Skeletal muscle tissue (tissue), 4 donors: ENCODE data around the gene PLCH1. TPM values are rescaled to one million over a fixed set of nuclear protein-coding genes. Genes with fewer than 3 reads are reported as not detected.

ENCODE experiments used
- H3K27ac ChIP-seq: one replicate; pipeline ENCODE4 v1.7.0; 2013; ENCODE audit warnings: mild to moderate bottlenecking, low read depth, low read length, inconsistent platforms
- H3K27me3 ChIP-seq, 3 donors: one replicate each; pipeline ENCODE4 v1.7.0; 2013; ENCODE audit warnings: low read length in 3 of 3; ENCODE audit not compliant: control insufficient read depth in 3 of 3, insufficient read depth in 3 of 3
- H3K36me3 ChIP-seq, 3 donors: one replicate each; pipeline ENCODE4 v1.7.0; 2013; ENCODE audit warnings: low read length in 3 of 3; ENCODE audit not compliant: control insufficient read depth in 3 of 3, insufficient read depth in 3 of 3
- H3K4me1 ChIP-seq, 3 donors: one replicate each; pipeline ENCODE4 v1.7.0; 2013; ENCODE audit warnings: low read length in 3 of 3, mild to moderate bottlenecking in 3 of 3; ENCODE audit not compliant: control insufficient read depth in 3 of 3, insufficient read depth in 3 of 3
- H3K4me3 ChIP-seq, 3 donors: one replicate each; pipeline ENCODE4 v1.7.0; 2013; ENCODE audit warnings: low read length in 3 of 3
- H3K9ac ChIP-seq, 3 donors: one replicate each; pipeline ENCODE4 v1.7.0; 2013; ENCODE audit warnings: low read length in 3 of 3, mild to moderate bottlenecking in 3 of 3, moderate library complexity in 2 of 3, low read depth in 1 of 3
- H3K9me3 ChIP-seq, 3 donors: one replicate each; pipeline ENCODE4 v1.7.0; 2013; ENCODE audit warnings: low read length in 3 of 3; ENCODE audit not compliant: control insufficient read depth in 3 of 3
- total RNA-seq: library from RNA; depleted of rRNA; stranded (reverse); fragments of >200 nt; gene quantifications from one replicate; pipeline ENCODE4 v1.2.3, GENCODE V29; 2014
- donor health status: Osteomylitis.

Gene PLCH1
- total RNA-seq, 1 donor from 2014 or later: 0.52 TPM

DNA sequence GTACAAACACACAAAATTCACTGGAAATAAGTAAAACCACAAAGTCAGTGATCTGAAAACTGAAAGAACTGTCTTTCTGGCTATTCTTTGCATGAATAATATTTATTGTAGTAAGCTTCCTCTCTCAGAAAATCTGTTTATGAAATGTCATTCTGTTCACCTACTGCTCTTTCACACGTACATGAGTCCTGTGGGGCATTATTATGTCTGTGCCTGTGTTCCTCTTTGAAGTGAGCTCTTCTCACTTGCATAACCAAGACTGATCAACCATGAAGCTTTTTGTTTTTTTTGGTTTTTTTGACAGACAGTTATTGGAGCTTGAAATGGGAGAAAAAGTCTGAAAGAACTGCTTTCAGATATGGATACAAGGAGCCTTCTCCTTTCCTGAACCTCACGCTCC lies 195.8 kb downstream of the PLCH1 start:
- H3K9me3 ChIP-seq: no peaks in the 10 kb centered on the region
- H3K4me3 ChIP-seq: no peak overlapping the region
- H3K4me1 ChIP-seq: no peaks in the 10 kb centered on the region
- no peak overlapping the region for H3K9ac ChIP-seq
- H3K27me3 ChIP-seq: no peaks in the 10 kb centered on the region
- no peaks in the 10 kb centered on the region for H3K36me3 ChIP-seq
- no peak overlapping the region for H3K27ac ChIP-seq

DNA sequence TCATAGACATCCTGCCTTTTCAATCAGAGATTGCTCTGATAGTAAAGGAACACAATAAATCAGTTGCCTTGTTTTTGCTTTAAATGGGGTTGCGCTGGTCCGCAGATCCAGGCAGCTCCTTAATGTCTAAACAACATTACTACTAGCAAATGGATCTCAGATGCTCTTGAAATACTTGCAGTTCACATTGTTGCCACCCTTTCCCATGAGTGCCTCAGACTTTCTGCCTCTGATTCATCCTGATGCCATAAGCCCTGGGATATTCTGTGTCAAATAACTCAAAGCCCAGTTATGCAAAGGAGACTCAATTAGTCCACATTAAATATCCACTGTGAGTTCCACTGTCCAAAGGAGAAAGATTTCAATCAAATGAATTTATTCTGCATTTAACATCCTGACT lies 196.7 kb downstream of the PLCH1 start:
- H3K9me3 ChIP-seq: no peaks in the 10 kb centered on the region
- no peaks in the 10 kb centered on the region for H3K4me1 ChIP-seq
- H3K27ac ChIP-seq: no peak overlapping the region
- H3K4me3 ChIP-seq: no peak overlapping the region
- H3K36me3 ChIP-seq: no peaks in the 10 kb centered on the region
- no peak overlapping the region for H3K9ac ChIP-seq
- H3K27me3 ChIP-seq: no peaks in the 10 kb centered on the region

- Histone ChIP-seq H3K36me3 (no peaks in the 10 kb centered on the region), H3K9me3 (no peaks in the 10 kb centered on the region), H3K27me3 (peaks cover 0 to 2% (median 0%) of the 10 kb centered on the region in 3 donors), H3K27ac (no peak overlapping the region), H3K4me3 (no peak overlapping the region), H3K9ac (no peak overlapping the region), H3K4me1 (no peaks in the 10 kb centered on the region)
Observed at GRCh38 chr3:155535098-155535497, 209.8 kb downstream of the PLCH1 start.

GRCh38 chr3:155528579-155528978 lies 216.3 kb downstream of the PLCH1 start:
- H3K4me1 ChIP-seq: no peaks in the 10 kb centered on the region
- H3K9ac ChIP-seq: no peak overlapping the region
- H3K27me3 ChIP-seq: no peaks in the 10 kb centered on the region
- H3K9me3 ChIP-seq: no peaks in the 10 kb centered on the region
- H3K36me3 ChIP-seq: no peaks in the 10 kb centered on the region
- no peak overlapping the region for H3K4me3 ChIP-seq
- no peak overlapping the region for H3K27ac ChIP-seq

DNA sequence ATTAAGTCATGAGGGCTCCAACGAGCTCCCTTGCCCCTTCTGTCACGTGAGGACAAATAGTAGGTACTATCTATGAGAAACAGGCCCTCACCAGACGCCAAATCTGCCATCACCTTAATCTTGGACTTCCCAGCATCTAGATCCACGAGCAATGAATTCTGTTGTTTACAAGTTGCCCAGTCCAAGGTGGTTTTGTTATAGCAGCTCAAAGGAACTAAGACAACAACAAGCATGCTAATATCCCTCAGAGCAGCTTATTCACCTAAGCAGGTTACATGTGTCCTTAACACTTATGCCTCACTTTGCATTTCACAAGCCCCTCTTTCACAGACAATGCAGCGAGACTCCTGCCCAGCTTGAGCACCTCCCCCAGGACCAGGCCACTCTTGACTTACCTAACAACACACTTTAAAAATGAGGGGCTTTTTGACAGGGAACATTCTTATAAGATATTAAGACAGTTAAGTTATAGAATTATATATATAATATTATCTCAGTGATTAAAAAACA lies 219.5 kb downstream of the PLCH1 start:
- H3K9ac ChIP-seq: no peak overlapping the region
- no peaks in the 10 kb centered on the region for H3K36me3 ChIP-seq
- no peak overlapping the region for H3K27ac ChIP-seq
- no peak overlapping the region for H3K4me3 ChIP-seq
- H3K9me3 ChIP-seq: no peaks in the 10 kb centered on the region
- H3K27me3 ChIP-seq: no peaks in the 10 kb centered on the region
- H3K4me1 ChIP-seq: no peaks in the 10 kb centered on the region

DNA sequence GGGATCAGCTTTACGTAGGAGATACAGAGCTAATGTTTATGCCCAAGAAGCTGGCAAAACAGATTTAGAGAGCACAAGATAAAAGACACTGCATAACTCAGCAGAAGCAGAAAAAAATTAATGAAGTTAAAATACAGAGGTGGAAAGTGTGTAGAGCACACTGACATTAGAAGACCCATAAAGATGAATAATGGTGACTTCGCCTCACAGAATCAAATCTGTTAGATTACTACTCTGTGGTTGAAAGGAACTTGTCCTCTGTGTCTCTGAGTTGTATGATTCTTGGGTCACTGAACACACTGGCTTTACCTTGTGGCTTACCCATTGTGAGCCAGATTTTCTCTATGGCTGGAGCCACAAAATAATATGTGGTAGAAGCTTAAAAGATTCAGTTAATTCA lies 224.4 kb downstream of the PLCH1 start:
- Histone ChIP-seq H3K27me3 (no peaks in the 10 kb centered on the region), H3K9ac (no peak overlapping the region), H3K36me3 (no peaks in the 10 kb centered on the region), H3K4me3 (no peak overlapping the region), H3K9me3 (no peaks in the 10 kb centered on the region), H3K4me1 (no peaks in the 10 kb centered on the region), H3K27ac (no peak overlapping the region)

DNA sequence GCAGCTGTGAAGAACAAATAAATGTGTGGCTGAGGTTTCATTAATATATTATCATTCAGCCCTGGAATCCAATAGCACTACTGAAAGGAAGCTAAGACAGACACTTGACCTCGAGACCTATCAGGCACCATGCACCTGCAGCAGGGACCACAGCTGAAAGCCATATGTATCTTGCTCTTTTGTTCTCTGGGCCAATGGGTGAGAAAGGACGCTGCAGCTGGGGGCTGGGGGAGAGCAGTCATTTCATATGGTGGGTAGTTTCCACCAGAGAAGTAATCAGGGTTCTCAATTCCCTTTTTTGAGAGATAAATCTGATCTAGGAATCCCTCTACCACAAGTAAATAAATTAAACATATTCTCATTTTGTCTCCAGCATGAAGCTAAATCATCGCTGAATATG lies 225.8 kb downstream of the PLCH1 start:
- Histone ChIP-seq H3K4me3 (no peak overlapping the region), H3K27ac (no peak overlapping the region)

DNA sequence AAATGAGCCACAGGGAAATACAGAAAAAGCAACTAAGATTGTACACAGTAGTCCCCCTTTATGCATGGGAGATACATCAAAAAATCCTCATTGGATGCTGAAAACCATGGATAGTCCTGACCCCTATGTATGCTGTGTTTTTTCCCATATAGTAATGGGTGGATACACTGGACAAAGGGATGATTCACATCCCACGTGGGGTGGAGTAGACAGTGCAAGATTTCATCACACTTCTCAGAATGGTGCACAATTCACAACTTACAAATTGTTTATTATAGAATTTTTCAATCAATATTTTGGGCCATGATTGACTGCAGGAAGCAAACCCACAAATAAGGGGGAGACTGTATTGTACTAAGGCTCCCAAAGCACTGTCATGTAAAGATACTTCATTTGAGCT lies 227.0 kb downstream of the PLCH1 start:
- Histone ChIP-seq H3K9ac (no peak overlapping the region), H3K27me3 (no peaks in the 10 kb centered on the region), H3K36me3 (no peaks in the 10 kb centered on the region), H3K9me3 (no peaks in the 10 kb centered on the region), H3K4me3 (no peak overlapping the region), H3K4me1 (no peaks in the 10 kb centered on the region), H3K27ac (no peak overlapping the region)

More for the DNA sequence above, 225.8 kb downstream of the PLCH1 start:
- H3K4me1 ChIP-seq: no peaks in the 10 kb centered on the region
- H3K9ac ChIP-seq: no peak overlapping the region
- H3K27me3 ChIP-seq: no peaks in the 10 kb centered on the region
- H3K9me3 ChIP-seq: no peaks in the 10 kb centered on the region
- no peaks in the 10 kb centered on the region for H3K36me3 ChIP-seq

GRCh38 chr3:155516439-155516838 lies 228.4 kb downstream of the PLCH1 start:
- H3K27ac ChIP-seq: no peak overlapping the region
- H3K9ac ChIP-seq: no peak overlapping the region
- no peak overlapping the region for H3K4me3 ChIP-seq
- H3K4me1 ChIP-seq: no peaks in the 10 kb centered on the region
- no peaks in the 10 kb centered on the region for H3K36me3 ChIP-seq
- H3K27me3 ChIP-seq: no peaks in the 10 kb centered on the region
- peaks cover 0 to 3% (median 0%) of the 10 kb centered on the region in 3 donors for H3K9me3 ChIP-seq

DNA sequence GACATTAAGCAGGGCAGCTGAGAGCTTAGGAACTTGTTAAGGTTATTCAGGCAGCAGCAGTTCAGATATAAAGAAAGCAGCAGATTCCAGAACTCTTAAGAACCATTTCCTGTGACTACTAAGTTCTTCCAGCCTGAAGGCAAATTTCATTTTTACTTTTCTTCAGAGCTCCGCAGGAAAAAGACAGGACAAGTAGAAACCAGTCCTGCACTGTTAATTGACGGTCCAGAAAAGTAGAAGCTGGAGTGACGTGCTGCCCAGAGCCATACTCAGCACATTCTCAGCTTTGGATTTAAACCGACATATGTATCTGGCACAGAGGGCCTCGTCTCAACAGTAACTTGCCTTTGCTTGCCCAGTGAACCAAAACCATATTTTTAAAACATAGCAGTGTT lies 232.0 kb downstream of the PLCH1 start:
- Histone ChIP-seq H3K4me1 (no peaks in the 10 kb centered on the region), H3K4me3 (no peak overlapping the region), H3K27me3 (no peaks in the 10 kb centered on the region)

More for the DNA sequence above, 232.0 kb downstream of the PLCH1 start:
- Histone ChIP-seq H3K36me3 (no peaks in the 10 kb centered on the region), H3K9me3 (peaks cover 0 to 3% (median 0%) of the 10 kb centered on the region in 3 donors), H3K27ac (no peak overlapping the region), H3K9ac (no peak overlapping the region)
